ENCODE results near the gene RFX8.

DNA sequence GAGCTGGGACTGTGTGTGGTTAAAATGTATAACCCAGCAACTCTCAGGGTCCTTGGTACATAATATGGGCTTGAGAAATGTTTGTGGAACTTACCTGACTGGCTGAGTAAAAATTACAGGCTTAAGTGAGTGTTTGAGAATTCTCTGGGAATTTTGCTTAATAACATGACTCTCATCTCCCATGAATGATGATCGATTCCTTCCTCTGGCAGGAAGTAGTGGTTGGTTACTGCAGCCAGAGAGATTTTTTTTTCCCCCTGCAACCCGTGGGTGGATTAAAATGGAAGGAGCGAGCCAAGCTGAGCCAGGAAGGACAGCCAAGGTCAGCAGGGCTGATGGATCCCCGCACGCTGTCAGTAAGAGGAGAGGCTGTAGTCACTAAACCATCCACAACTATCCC, 40.6 kb upstream of the RFX8 start:
- TF ChIP-seq, protein P1, sequence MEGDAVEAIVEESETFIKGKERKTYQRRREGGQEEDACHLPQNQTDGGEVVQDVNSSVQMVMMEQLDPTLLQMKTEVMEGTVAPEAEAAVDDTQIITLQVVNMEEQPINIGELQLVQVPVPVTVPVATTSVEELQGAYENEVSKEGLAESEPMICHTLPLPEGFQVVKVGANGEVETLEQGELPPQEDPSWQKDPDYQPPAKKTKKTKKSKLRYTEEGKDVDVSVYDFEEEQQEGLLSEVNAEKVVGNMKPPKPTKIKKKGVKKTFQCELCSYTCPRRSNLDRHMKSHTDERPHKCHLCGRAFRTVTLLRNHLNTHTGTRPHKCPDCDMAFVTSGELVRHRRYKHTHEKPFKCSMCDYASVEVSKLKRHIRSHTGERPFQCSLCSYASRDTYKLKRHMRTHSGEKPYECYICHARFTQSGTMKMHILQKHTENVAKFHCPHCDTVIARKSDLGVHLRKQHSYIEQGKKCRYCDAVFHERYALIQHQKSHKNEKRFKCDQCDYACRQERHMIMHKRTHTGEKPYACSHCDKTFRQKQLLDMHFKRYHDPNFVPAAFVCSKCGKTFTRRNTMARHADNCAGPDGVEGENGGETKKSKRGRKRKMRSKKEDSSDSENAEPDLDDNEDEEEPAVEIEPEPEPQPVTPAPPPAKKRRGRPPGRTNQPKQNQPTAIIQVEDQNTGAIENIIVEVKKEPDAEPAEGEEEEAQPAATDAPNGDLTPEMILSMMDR (IDR thresholded peaks at IDR 0.05; ENCODE audit: low read depth, low read length, poor library complexity, severe bottlenecking): no peak
- TF ChIP-seq EZH2phosphoT487 (IDR thresholded peaks at IDR 0.05; ENCODE audit: borderline replicate concordance, low read length): no peak

Data from DOHH2 (cell line).